Bronchial epithelial cell (primary cell): ENCODE results near the gene CYP2B6. TPM values are rescaled to one million over a fixed set of nuclear protein-coding genes. Genes with fewer than 3 reads are reported as not detected.

Source experiments
- DNase-seq: peaks from one replicate; pipeline ENCODE4 v3.0.0-alpha.2; 2010; ENCODE audit warnings: low read depth
- FAIRE-seq: peaks from 2 replicates; lab custom pipeline; 2011; peaks lifted over from hg19 to GRCh38; lab: Jason Lieb, UNC
- H3K27me3 ChIP-seq: 2 replicates; pipeline ENCODE4 v1.5.1; 2011; ENCODE audit warnings: low read length; ENCODE audit not compliant: control insufficient read depth, insufficient read depth
- H3K36me3 ChIP-seq: 2 replicates; pipeline ENCODE4 v1.5.1; 2011; ENCODE audit warnings: low read length; ENCODE audit not compliant: control insufficient read depth, insufficient read depth
- H3K4me3 ChIP-seq: 2 replicates; pipeline ENCODE4 v1.5.1; 2011; ENCODE audit warnings: mild to moderate bottlenecking, low read depth, low read length, control low read depth
- CTCF ChIP-seq: IDR thresholded peaks from 2 replicates; pipeline ENCODE4 v1.5.1; 2011; ENCODE audit warnings: mild to moderate bottlenecking, moderate library complexity, low read length, control low read depth, inconsistent platforms; ENCODE audit not compliant: insufficient read depth, severe bottlenecking
- total RNA-seq: library from RNA; depleted of rRNA; stranded (reverse); fragments of >200 nt; gene quantifications from 2 replicates; pipeline ENCODE4 v1.2.1, GENCODE V29; 2014

Gene CYP2B6
- total RNA-seq, 1 donor from 2014 or later = not detected

- Histone ChIP-seq H3K4me3 (no peak overlapping the region), H3K27me3 (peaks cover 3% of the 10 kb centered on the region), H3K36me3 (no peaks in the 10 kb centered on the region)
- FAIRE-seq (no peak), DNase-seq (no peak)
- no peak for TF ChIP-seq CTCF
Observed at GRCh38 chr19:41025411-41025810, 34.3 kb downstream of the CYP2B6 start.

- no peak overlapping the region for H3K4me3 ChIP-seq
- peaks cover 3% of the 10 kb centered on the region for H3K27me3 ChIP-seq
- no peak for TF ChIP-seq CTCF
- no peak for FAIRE-seq
- no peak for DNase-seq
- no peaks in the 10 kb centered on the region for H3K36me3 ChIP-seq
Observed at GRCh38 chr19:41025871-41026270, 34.8 kb downstream of the CYP2B6 start.

- H3K4me3 ChIP-seq = no peak overlapping the region
- DNase-seq (no peak), FAIRE-seq (no peak)
- peaks cover 3% of the 10 kb centered on the region for H3K27me3 ChIP-seq
- no peaks in the 10 kb centered on the region for H3K36me3 ChIP-seq
- TF ChIP-seq CTCF = no peak
Observed at GRCh38 chr19:41027273-41027967, 36.3 kb downstream of the CYP2B6 start.

GRCh38 chr19:41029524-41030432, 38.7 kb downstream of the CYP2B6 start:
- Histone ChIP-seq H3K4me3 (no peak overlapping the region), H3K27me3 (peaks cover 3% of the 10 kb centered on the region), H3K36me3 (no peaks in the 10 kb centered on the region)
- DNase-seq = no peak
- TF ChIP-seq CTCF = no peak
- no peak for FAIRE-seq

- Histone ChIP-seq H3K36me3 (no peaks in the 10 kb centered on the region), H3K4me3 (no peak overlapping the region), H3K27me3 (peaks cover 2% of the 10 kb centered on the region)
- DNase-seq = no peak
- no peak for FAIRE-seq
- TF ChIP-seq CTCF = no peak
Observed at GRCh38 chr19:41030651-41031050, 39.6 kb downstream of the CYP2B6 start.
